Heart right ventricle (tissue), 16 donors: ENCODE measurements around the gene SHROOM4. TPM values are rescaled to one million over a fixed set of nuclear protein-coding genes. Genes with fewer than 3 reads are reported as not detected.
A peak's percentile ranks its signal among the peaks of the same experiment; 100 is the strongest.

Source experiments
- ATAC-seq, 8 donors: fragments of 200-7000 bp; cut with Tn5 transposase; one replicate each; pipeline ENCODE4 v1.9.1; 2020; ENCODE audit warnings: mild to moderate bottlenecking in 8 of 8, moderate library complexity in 8 of 8, moderate number of reproducible peaks in 1 of 8
- DNase-seq, 2 donors: peaks; one replicate each; pipeline ENCODE4 v3.0.0-alpha.2; 2020
- H3K27ac ChIP-seq, 10 donors: fragments of 200-600 bp; sonication (generic) in 2 of 10; one replicate each; pipeline versions ENCODE4 v1.5.0 to v1.8.0; 2020 to 2022; ENCODE audit warnings: mild to moderate bottlenecking in 3 of 10
- H3K27me3 ChIP-seq, 7 donors: fragments of 200-600 bp; one replicate each; pipeline ENCODE4 v1.8.0; 2021 to 2022; ENCODE audit warnings: mild to moderate bottlenecking in 2 of 7
- H3K36me3 ChIP-seq, 9 donors: fragments of 200-600 bp; sonication (generic) in 1 of 9; one replicate each; pipeline versions ENCODE4 v1.5.0 to v1.8.0; 2020 to 2022; ENCODE audit warnings: mild to moderate bottlenecking in 2 of 9
- H3K4me1 ChIP-seq, 9 donors: fragments of 200-600 bp; sonication (generic) in 1 of 9; one replicate each; pipeline versions ENCODE4 v1.5.0 to v1.8.0; 2020 to 2022; ENCODE audit warnings: mild to moderate bottlenecking in 4 of 9
- H3K4me3 ChIP-seq, 10 donors: fragments of 200-600 bp; sonication (generic) in 2 of 10; one replicate each; pipeline versions ENCODE4 v1.5.0 to v1.8.0; 2020 to 2022; ENCODE audit warnings: mild to moderate bottlenecking in 7 of 10, moderate library complexity in 2 of 10
- H3K9me3 ChIP-seq, 11 donors: fragments of 200-600 bp in 10 of 11; sonication (generic) in 2 of 11; one replicate each; pipeline versions ENCODE4 v1.5.0 to v1.8.0; 2013 to 2022; ENCODE audit warnings: mild to moderate bottlenecking in 2 of 11, control low read depth in 1 of 11, moderate library complexity in 1 of 11
- CTCF ChIP-seq, 9 donors: fragments of 200-600 bp; sonication (generic) in 2 of 9; IDR thresholded peaks; one replicate each; pipeline versions ENCODE4 v1.5.0 to v1.8.0; 2021 to 2022; ENCODE audit warnings: antibody characterized with exemption in 9 of 9, mild to moderate bottlenecking in 5 of 9, moderate library complexity in 1 of 9
- WGBS, 2 donors: extraction: QIAGEN DNeasy Blood & Tissue Kit; methylation state at CpG; one replicate each; pipeline ENCODE4 v1.1.7; 2013; ENCODE audit warnings: inconsistent platforms in 1 of 2; 5-methylcytosine and 5-hydroxymethylcytosine counted together
- intact Hi-C, 10 donors: fragments of 100-400 bp; cut with DNase I; formaldehyde crosslinking; loops; one replicate each; pipeline versions ENCODE4 v1.11.1 to v1.14.2; 2022
- polyA plus RNA-seq, 2 donors: library from polyadenylated mRNA; stranded (reverse); fragments of 200-250 nt; gene quantifications; one replicate each; pipeline ENCODE4 v1.2.3, GENCODE V29; 2013
- total RNA-seq, 10 donors: library from RNA; stranded (reverse); fragmentation: NEBNext Ultra II Directional in 3 of 10; extraction: Animal tissue kit (Norgen Biotek cat#: 25700) in 3 of 10; gene quantifications; one replicate each; pipeline versions ENCODE4 v1.2.1 to v1.2.4, GENCODE V29; 2021 to 2023
- donor health status: Arrhythmogenic right ventricular cardiomyopathy.
- donor health status: ischemic (EF 13 %, LVEDD 7.1; RV severe dilation, severe dysfunction).
- donor health status: healthy with polysubstance abuse.
- donor health status: DM: no; HTN: yes; CAD: no.
- donor health status: DM: no; HTN: no; CAD: no.
- donor health status: ischemic (EF 25% LVEDD 6.9; RV normal size, moderate dysfunction).
- donor health status: ischemic (EF 25% LVEDD 5.7; RV mildly dilated, moderate dysfunction).
- donor health status: healthy.
- donor health status: DM: yes; HTN: yes; CAD: no.
- donor health status: Ischemic cardiomyopathy.
- donor health status: ischemic (EF 35%, LVEDD 5.7; RV mildly dilated, moderate dysfunction).
- donor health status: nonischemic (EF 11% LVEDD 7.7; RV severe dilation, severe dysfunction).
- donor health status: DM: yes; HTN: yes; CAD: no.
- donor health status: PGD.
- donor health status: ischemic (EF 29% LVEDD 5.4; RV normal size, mild dysfunction).
- donor health status: nonischemic (EF 23%, LVEDD 6.1; RV moderate dilation, normal function).

SHROOM4 gene
- total and polyA plus RNA-seq, 12 donors: 3.6 to 17.9 (median 11.0) TPM

GRCh38 chrX:50787099-50787498 lies 26.9 kb downstream of the SHROOM4 start:
- no peak for DNase-seq
- Histone ChIP-seq H3K27me3 (peaks cover 0 to 26% (median 0%) of the 10 kb centered on the region in 7 donors), H3K4me3 (no peak overlapping the region), H3K9me3 (peaks cover 0 to 13% (median 0%) of the 10 kb centered on the region in 11 donors), H3K27ac (no peak overlapping the region), H3K4me1 (peaks cover 0 to 6% (median 0%) of the 10 kb centered on the region in 9 donors), H3K36me3 (no peaks in the 10 kb centered on the region)
- WGBS, 2 donors: 95 to 97% methylated on average over 2 of the region's 2 CpGs
- no peak for TF ChIP-seq CTCF (IDR thresholded peaks at IDR 0.05)
- intact Hi-C loops: no loop called here
- no peak for ATAC-seq

- intact Hi-C loops: loop anchor here in 1 of 10 donors (5.0 kb wide), 1 partner anchor 42 kb away; no protein-coding TSS in a partner anchor
- TF ChIP-seq CTCF (IDR thresholded peaks at IDR 0.05): no peak
- Histone ChIP-seq H3K27me3 (peaks cover 0 to 33% (median 0%) of the 10 kb centered on the region in 7 donors), H3K36me3 (no peaks in the 10 kb centered on the region), H3K4me1 (peaks cover 0 to 17% (median 7%) of the 10 kb centered on the region in 9 donors), H3K9me3 (peaks cover 0 to 7% (median 0%) of the 10 kb centered on the region in 11 donors), H3K4me3 (no peak overlapping the region), H3K27ac (peak overlapping the region in 1 of 10 donors; percentile 51)
- ATAC-seq (no peak), DNase-seq (no peak)
- WGBS, 2 donors: 36 to 62% methylated on average over 1 of the region's 1 CpG
These were observed 33.9 kb downstream of the SHROOM4 start for GRCh38 chrX:50780144-50780543.

- Histone ChIP-seq H3K27ac (peak overlapping the region in 1 of 10 donors; percentile 51), H3K27me3 (peaks cover 0 to 37% (median 0%) of the 10 kb centered on the region in 7 donors), H3K4me1 (peaks cover 0 to 17% (median 7%) of the 10 kb centered on the region in 9 donors), H3K4me3 (no peak overlapping the region), H3K36me3 (no peaks in the 10 kb centered on the region), H3K9me3 (peaks cover 0 to 7% (median 0%) of the 10 kb centered on the region in 11 donors)
- ATAC-seq (peak; percentile 41 to 82 (median 66)), DNase-seq (peak in 1 of 2 donors; percentile 31)
- TF ChIP-seq CTCF (IDR thresholded peaks at IDR 0.05): no peak
- intact Hi-C loops: loop anchor here in 1 of 10 donors (5.0 kb wide), 1 partner anchor 43 kb away; no protein-coding TSS in a partner anchor
- 45 to 46% methylated on average over 2 of the region's 2 CpGs for WGBS, 2 donors
These were observed 34.3 kb downstream of the SHROOM4 start for GRCh38 chrX:50779694-50780093.

GRCh38 chrX:50778272-50778671 lies 35.7 kb downstream of the SHROOM4 start:
- peaks cover 0 to 4% (median 0%) of the 10 kb centered on the region in 11 donors for H3K9me3 ChIP-seq
- 88 to 97% methylated on average over 2 of the region's 2 CpGs for WGBS, 2 donors
- no peak overlapping the region for H3K4me3 ChIP-seq
- intact Hi-C loops: no loop called here
- no peak for TF ChIP-seq CTCF (IDR thresholded peaks at IDR 0.05)
- peaks cover 0 to 18% (median 8%) of the 10 kb centered on the region in 9 donors for H3K4me1 ChIP-seq
- DNase-seq (no peak), ATAC-seq (no peak)
- H3K36me3 ChIP-seq: no peaks in the 10 kb centered on the region
- no peak overlapping the region for H3K27ac ChIP-seq
- H3K27me3 ChIP-seq: peaks cover 0 to 28% (median 0%) of the 10 kb centered on the region in 7 donors
